HG02938 (cell line): ENCODE data around the gene JAKMIP1.
"Not testable (repeated sequence)": the region's sequence is repeated elsewhere in the genome, so short reads cannot be mapped to it uniquely, and the experiment has no call there.

Source experiments
- ATAC-seq: cut with Tn5 transposase; IDR thresholded peaks from one replicate; pipeline ENCODE4 v1.9.1; 2021; ENCODE audit warnings: mild to moderate bottlenecking, moderate library complexity; ENCODE audit not compliant: unreplicated experiment

Gene JAKMIP1

DNA sequence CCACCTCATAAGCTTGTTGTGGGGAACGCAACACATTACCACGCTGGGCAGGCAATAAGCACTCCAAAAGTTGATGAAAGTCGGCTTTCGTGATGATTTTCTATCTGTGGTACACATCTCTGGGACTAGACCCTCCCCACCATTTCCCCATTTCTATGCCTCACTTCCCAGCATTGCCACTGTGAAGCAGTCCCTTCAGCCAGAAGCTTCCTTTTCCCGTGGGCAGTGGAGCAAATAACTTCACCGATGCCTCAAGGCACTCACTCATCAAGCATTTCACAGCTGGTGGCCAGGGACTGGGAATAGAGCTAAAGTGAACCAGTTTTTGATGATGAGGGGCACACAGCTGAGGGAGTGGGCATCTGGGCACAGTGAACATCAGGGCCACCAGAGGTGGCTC, 201.0 kb downstream of the JAKMIP1 start:
- ATAC-seq, result no peak

GRCh38 chr4:5998333-5998936, 201.9 kb downstream of the JAKMIP1 start:
- ATAC-seq, result peak; percentile 71

DNA sequence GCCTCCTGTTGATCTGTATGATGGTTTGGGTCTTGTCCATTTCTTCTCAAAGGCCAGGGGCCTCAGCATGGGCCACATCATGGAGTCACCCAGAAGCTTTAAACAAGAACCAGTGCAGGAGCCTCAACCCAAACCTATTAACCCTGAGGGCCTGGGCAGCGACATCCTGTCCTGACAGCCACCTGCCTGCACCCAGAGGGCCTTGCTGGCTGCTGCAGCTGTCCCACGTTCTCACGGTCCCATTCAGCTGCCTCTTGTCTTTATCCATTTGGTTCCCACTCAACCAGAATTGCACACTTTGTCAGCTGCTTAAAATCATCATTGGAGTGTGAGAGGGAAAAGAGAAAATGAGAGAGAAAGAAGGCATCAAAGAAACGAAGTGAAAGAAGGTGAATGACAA, 203.7 kb downstream of the JAKMIP1 start:
- no peak for ATAC-seq

GRCh38 chr4:5995901-5996623, 204.3 kb downstream of the JAKMIP1 start:
- no peak for ATAC-seq

- ATAC-seq, result no peak
Observed at GRCh38 chr4:5993876-5994811, 206.2 kb downstream of the JAKMIP1 start.

DNA sequence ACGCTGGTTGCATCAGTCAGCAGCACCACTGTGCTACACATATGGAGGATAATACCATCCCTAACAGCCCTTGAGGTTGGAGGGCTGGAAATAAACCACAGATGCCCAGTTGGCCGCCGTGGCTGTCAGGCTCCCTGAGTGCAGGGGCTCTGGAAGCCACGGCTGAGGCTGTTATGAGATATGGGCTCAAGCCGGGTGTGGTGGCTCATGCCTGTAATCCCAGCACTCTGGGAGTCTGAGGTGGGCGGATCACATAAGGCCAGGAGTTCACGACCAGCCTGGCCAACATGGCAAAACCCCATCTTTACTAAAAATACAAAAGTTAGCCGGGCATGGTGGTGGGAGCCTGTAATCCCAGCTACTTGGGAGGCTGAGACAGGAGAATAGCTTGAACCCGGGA, 207.0 kb downstream of the JAKMIP1 start:
- ATAC-seq, result not testable (repeated sequence)

DNA sequence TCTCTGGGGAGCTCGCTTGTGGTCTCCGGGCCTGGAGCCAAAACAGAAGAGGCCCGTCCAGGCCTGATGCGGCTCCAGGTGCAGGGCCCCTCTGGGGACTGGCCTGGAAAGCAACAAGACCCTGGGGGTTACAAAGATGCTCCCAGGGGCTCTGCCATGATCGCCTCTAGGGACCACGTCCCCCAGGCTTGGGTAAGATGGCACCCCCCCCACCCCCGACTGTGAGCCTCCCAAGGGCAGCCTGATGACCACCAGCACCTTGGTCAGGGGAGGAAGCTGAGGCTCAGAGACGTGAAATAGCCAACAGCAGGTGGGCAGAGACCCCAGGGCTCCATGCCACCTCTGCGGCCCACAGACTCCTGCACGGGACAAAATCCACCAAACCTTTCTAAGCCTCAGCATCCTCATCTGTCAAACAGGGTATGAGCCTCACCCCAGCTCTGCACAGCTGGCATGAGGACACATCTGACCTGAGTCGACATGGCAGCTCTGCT, 207.5 kb downstream of the JAKMIP1 start:
- no peak for ATAC-seq

- ATAC-seq, result no peak
Observed at GRCh38 chr4:5992171-5992827, 208.1 kb downstream of the JAKMIP1 start.

DNA sequence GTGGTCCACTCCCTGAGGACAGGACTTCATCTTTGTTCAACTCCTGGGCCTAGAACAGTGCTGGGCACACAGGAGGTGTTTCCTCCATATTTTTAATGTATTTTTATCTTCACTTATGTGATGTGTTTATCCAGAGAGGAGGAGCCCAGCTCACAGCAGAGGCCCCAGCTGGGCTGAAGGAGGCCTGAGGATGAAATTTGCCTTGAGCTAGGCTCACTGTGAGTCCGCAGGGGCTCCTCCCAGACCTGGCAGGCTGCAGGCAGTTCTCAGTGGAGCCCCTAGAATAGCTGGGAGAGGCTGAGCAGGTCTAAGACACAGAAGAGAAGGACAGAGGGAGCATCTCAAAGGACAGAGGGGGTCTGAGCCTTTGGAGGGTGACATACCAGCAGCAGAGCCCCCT, 208.9 kb downstream of the JAKMIP1 start:
- ATAC-seq, result no peak

DNA sequence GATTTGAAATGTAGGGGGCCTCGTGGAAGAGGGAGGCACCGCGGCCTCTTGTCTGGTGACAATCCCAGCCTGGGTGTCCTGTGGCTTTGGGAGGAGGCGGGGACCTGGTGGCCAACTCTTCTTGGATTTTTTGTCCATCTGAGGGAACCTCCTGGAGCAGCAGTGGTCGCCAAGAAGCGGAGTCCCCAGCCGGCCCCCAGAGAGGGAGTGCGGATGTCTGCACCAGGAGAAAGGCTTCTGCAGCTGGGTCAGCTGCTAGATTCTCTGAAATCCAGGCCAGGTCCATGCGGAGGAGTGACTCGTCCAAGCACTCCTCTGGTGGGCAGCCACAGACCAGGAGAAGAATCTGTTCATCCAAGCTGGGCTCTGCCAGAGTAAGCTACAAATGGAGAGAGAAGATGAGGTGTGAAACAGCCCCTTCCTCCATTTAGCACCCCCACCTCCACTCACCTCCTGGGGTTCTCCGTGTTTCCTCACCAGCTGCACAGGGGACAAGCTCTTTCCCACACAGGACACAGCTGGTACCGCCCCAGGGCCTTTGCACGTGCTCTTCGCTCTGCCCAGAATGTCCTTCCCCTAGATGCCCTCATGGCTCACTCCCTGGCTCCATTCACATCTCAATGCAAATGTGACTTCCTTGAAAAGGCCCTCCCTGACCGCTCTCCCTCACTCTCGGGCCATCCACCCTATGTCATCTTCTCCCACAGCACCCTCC, 209.7 kb downstream of the JAKMIP1 start:
- ATAC-seq, result no peak

DNA sequence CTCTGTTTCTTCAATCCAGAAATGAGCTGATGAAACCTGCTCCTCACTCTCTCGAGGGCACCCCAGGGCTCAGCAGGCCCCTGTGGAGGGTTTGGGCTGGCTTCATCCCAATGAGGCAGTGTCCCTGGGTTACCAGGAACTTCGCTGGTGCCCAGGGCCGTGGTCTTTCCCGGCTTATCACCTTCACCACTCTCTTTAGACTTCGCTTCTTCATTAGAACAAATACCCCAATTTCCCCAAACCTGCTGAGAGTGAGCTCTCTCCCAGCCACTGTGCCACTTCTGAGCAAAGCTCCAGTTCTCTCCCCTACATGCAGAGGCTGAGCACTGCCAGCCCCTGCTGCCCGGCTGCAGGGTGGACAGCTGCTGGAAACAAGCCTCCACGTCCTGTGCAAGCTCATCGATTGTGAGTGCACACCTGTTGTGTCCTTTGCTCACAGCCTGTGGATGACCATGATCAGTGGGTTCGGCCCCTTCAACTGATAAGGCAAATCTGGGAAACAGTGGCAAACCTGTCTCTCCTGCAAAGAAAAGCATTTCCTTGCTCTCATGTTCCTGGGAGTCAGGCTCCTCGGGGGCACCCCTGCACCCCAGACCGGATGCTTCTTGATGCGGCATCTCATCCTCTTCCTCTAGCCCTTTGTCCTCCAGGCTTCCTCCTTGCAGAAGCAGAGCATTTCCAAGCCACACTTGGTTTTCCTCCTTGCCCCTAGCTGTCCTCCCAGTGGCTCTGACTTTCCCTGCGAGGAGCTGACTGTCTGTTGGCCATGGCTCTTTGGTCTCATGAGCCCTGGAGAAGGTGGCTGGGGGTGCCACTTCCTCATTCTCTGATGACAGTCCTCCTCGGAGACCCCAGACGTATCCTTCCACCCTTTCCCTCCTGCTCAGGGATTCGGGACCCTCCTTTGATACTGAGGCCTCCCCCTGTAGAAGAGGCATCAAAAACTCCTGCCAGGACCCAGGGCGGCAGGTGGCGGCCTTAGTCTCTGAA, 210.8 kb downstream of the JAKMIP1 start:
- ATAC-seq, result no peak

GRCh38 chr4:5988086-5988845, 212.1 kb downstream of the JAKMIP1 start:
- no peak for ATAC-seq

DNA sequence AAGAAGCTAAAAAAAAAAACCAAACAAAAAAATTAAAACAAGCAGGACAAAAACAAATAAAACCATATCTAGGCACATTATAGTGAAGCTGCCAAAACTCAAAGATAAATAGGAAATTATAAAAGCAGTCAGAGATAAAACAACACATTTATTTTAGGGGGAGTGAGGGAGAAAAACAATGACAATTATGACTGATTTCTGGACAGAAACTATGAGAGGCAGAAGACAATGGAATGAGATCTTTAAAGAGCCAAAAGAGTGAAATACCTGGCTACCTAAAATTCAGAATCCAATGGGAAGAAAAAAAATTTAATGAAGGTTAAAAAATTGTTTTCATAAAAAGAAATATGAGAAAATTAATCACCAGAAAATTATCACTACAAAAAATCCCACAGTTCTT, 215.5 kb downstream of the JAKMIP1 start:
- no peak for ATAC-seq

GRCh38 chr4:5982156-5982973, 218.0 kb downstream of the JAKMIP1 start:
- no peak for ATAC-seq

DNA sequence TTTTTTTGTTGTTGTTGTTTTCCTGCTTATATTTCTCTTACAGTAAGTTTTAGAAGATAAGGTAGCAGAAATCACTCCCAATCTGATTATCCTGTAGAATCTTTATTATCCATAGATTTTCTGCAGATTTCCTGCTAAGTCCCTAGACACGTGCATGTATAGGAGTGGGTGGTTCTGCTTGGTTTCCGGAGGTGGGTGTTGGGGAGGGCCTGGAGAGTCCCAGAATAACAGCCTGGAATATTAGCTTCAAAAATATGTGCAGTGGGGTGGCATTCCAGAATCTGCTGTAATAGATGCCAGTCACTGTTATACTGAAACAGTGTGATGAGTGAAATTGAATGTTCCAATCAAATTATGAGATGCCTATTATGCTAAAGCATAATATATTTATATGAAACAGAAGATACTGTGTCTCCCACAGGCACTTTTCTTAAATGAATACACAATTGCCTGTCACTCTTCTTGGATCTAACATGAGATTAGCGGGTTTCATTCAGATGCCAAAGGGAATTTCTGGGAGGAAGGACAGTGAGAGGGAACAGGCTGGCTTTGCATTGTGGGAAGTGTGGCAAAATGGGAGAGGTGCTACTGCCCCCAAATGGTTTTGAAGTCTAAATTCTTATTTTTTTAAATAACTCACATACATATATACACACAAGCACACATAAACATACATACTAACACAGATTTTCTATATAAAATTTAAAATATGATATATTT, 219.8 kb downstream of the JAKMIP1 start:
- no peak for ATAC-seq

DNA sequence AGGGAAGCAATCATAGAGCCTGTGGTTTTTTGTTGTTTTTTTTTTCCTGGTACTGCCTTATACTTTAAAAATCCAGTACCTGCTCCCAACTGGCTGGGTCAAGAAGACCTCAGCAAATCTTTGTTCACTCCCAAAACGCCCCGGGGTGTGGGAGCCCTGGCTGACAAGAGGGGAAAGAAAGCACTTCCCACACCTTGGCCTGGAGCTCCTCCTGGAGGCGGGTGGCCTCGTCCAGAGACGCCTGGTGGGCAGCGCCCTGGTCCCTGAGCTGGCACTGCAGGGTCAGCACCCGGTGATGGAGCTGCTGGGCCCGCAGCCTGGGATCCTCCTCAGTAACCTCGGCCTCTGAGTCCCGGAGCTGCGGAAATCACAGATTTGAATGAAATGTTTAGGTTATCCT, 220.4 kb downstream of the JAKMIP1 start:
- no peak for ATAC-seq

GRCh38 chr4:5976921-5977320, 223.4 kb downstream of the JAKMIP1 start:
- no peak for ATAC-seq
